IMR-90 (cell line): Measurements from ENCODE around the gene GOLGA5. TPM values are rescaled to one million over a fixed set of nuclear protein-coding genes. Genes with fewer than 3 reads are reported as not detected.

Experiments used
- ATAC-seq: fragments of 200-7000 bp; cut with Tn5 transposase; 2 replicates; pipeline ENCODE4 v1.9.1; 2020; ENCODE audit warnings: low read depth, mild to moderate bottlenecking, moderate library complexity
- BruUV-seq: library from RNA; stranded (reverse); fragments of 400-500 nt; replicated peaks from 2 replicates; lab custom pipeline; 2021; lab: Mats Ljungman, UMichigan
- CTCF ChIA-PET: fragments of 300-600 bp; formaldehyde crosslinking; extraction: SDS; loops from one replicate; lab custom pipeline; 2021; ENCODE audit warnings: antibody characterized with exemption; lab: Yijun Ruan, JAX
- POLR2A ChIA-PET: fragments of 300-600 bp; sonication (Branson Sonifier 250); formaldehyde crosslinking; loops from one replicate; lab custom pipeline; 2022; ENCODE audit warnings: antibody characterized with exemption; ENCODE audit not compliant: unreplicated experiment; lab: Charles Lee
- DNase-seq: peaks from one replicate; pipeline ENCODE4 v3.0.0; 2013
- H2AFZ ChIP-seq: replicated peaks from 2 replicates; pipeline ENCODE3; 2013; ENCODE audit warnings: low read length, mild to moderate bottlenecking; ENCODE audit not compliant: poor library complexity
- H2AK5ac ChIP-seq: 2 replicates; pipeline ENCODE4 v1.6.1; 2013; ENCODE audit warnings: low read depth, low read length, inconsistent platforms
- H2AK9ac ChIP-seq: replicated peaks from 2 replicates; pipeline ENCODE3; 2013; ENCODE audit warnings: mild to moderate bottlenecking, low read depth, low read length, moderate library complexity; ENCODE audit not compliant: poor library complexity
- H2BK120ac ChIP-seq: 2 replicates; pipeline ENCODE4 v1.6.1; 2013; ENCODE audit warnings: low read depth, low read length, inconsistent platforms
- H2BK15ac ChIP-seq: 3 replicates; pipeline ENCODE4 v1.6.1; 2013; ENCODE audit warnings: low read depth, low read length, inconsistent platforms
- H2BK20ac ChIP-seq: 2 replicates; pipeline ENCODE4 v1.6.1; 2013; ENCODE audit warnings: low read depth, mild to moderate bottlenecking, inconsistent platforms, low read length, moderate library complexity
- H2BK5ac ChIP-seq: 2 replicates; pipeline ENCODE4 v1.6.1; 2013; ENCODE audit warnings: mild to moderate bottlenecking, low read depth, low read length, inconsistent platforms; ENCODE audit not compliant: poor library complexity, severe bottlenecking
- H3K14ac ChIP-seq: replicated peaks from 2 replicates; pipeline ENCODE4 v1.6.1; 2013; ENCODE audit warnings: low read depth, low read length, inconsistent platforms
- H3K18ac ChIP-seq: 2 replicates; pipeline ENCODE4 v1.6.1; 2013; ENCODE audit warnings: low read depth, low read length, control low read depth
- H3K23ac ChIP-seq: 2 replicates; pipeline ENCODE4 v1.6.1; 2013; ENCODE audit warnings: low read depth, low read length, inconsistent platforms
- H3K27ac ChIP-seq: 2 replicates; pipeline ENCODE4 v1.5.1; 2013; ENCODE audit warnings: mild to moderate bottlenecking, control low read depth, low read length; ENCODE audit not compliant: insufficient read depth
- H3K27me3 ChIP-seq: 2 replicates; pipeline ENCODE4 v1.6.1; 2013; ENCODE audit warnings: low read length; ENCODE audit not compliant: control insufficient read depth, insufficient read depth
- H3K36me3 ChIP-seq: 2 replicates; pipeline ENCODE4 v1.6.1; 2013; ENCODE audit warnings: low read length, mixed read lengths; ENCODE audit not compliant: control insufficient read depth, insufficient read depth
- H3K4ac ChIP-seq: 2 replicates; pipeline ENCODE4 v1.6.1; 2013; ENCODE audit warnings: low read depth, low read length, inconsistent platforms
- H3K4me1 ChIP-seq: 2 replicates; pipeline ENCODE4 v1.6.1; 2013; ENCODE audit warnings: low read length, mixed read lengths; ENCODE audit not compliant: control insufficient read depth, insufficient read depth
- H3K4me2 ChIP-seq: 2 replicates; pipeline ENCODE4 v1.6.1; 2013; ENCODE audit warnings: low read depth, mild to moderate bottlenecking, control low read depth, low read length, moderate library complexity
- H3K4me3 ChIP-seq: 2 replicates; pipeline ENCODE4 v1.5.1; 2013; ENCODE audit warnings: low read depth, mild to moderate bottlenecking, control low read depth, low read length, moderate library complexity; ENCODE audit not compliant: insufficient read depth
- H3K56ac ChIP-seq: 2 replicates; pipeline ENCODE4 v1.6.1; 2013; ENCODE audit warnings: low read length, inconsistent platforms; ENCODE audit not compliant: insufficient read depth; ENCODE audit errors: extremely low read depth
- H3K79me1 ChIP-seq, 2 experiments: 2 replicates each; pipeline ENCODE4 v1.6.1; 2013; ENCODE audit warnings: low read length in 2 of 2, inconsistent platforms in 1 of 2, low read depth in 1 of 2
- H3K9ac ChIP-seq: 2 replicates; pipeline ENCODE4 v1.6.1; 2013; ENCODE audit warnings: low read depth, low read length, control low read depth
- H3K9me1 ChIP-seq: 2 replicates; pipeline ENCODE4 v1.6.1; 2013; ENCODE audit warnings: low read length, inconsistent platforms; ENCODE audit not compliant: insufficient read depth
- H3K9me3 ChIP-seq: 2 replicates; pipeline ENCODE4 v1.6.1; 2013; ENCODE audit warnings: low read length; ENCODE audit not compliant: control insufficient read depth, insufficient read depth
- H4K20me1 ChIP-seq: 2 replicates; pipeline ENCODE4 v1.6.1; 2013; ENCODE audit warnings: low read length, inconsistent platforms; ENCODE audit not compliant: insufficient read depth
- H4K5ac ChIP-seq: 2 replicates; pipeline ENCODE4 v1.6.1; 2013; ENCODE audit warnings: mild to moderate bottlenecking, low read depth, low read length, control low read depth
- H4K8ac ChIP-seq, 2 experiments: 2 replicates each; pipeline ENCODE4 v1.6.1; 2013; ENCODE audit warnings: low read depth in 2 of 2, low read length in 2 of 2, control low read depth in 1 of 2, inconsistent platforms in 1 of 2
- H4K91ac ChIP-seq: 2 replicates; pipeline ENCODE4 v1.6.1; 2013; ENCODE audit warnings: low read depth, low read length, inconsistent platforms; ENCODE audit not compliant: insufficient read depth
- BHLHE40 ChIP-seq: fragments of 150-350 bp; IDR thresholded peaks from 2 replicates; pipeline ENCODE4 v1.6.1; 2016; ENCODE audit warnings: mild to moderate bottlenecking, low read depth, low read length
- CEBPB ChIP-seq: IDR thresholded peaks from 2 replicates; pipeline ENCODE4 v1.6.1; 2012; ENCODE audit warnings: low read depth, low read length, improper control_type of control experiment
- CHD1 ChIP-seq: IDR thresholded peaks from 2 replicates; pipeline ENCODE4 v1.6.1; 2012; ENCODE audit warnings: low read depth, low read length, improper control_type of control experiment
- CTCF ChIP-seq: conservative IDR thresholded peaks from 2 replicates; pipeline ENCODE4 v1.5.1; 2012; ENCODE audit warnings: mild to moderate bottlenecking, low read depth, low read length, improper control_type of control experiment
- FOS ChIP-seq: fragments of 150-350 bp; IDR thresholded peaks from 2 replicates; pipeline ENCODE4 v1.6.1; 2016; ENCODE audit warnings: low read depth, low read length
- MAFK ChIP-seq: IDR thresholded peaks from 2 replicates; pipeline ENCODE4 v1.6.1; 2012; ENCODE audit warnings: low read depth, low read length, improper control_type of control experiment
- MAZ ChIP-seq: IDR thresholded peaks from 2 replicates; pipeline ENCODE4 v1.6.1; 2012; ENCODE audit warnings: low read depth, mild to moderate bottlenecking, low read length, improper control_type of control experiment, moderate library complexity, borderline replicate concordance
- MXI1 ChIP-seq: IDR thresholded peaks from 2 replicates; pipeline ENCODE4 v1.6.1; 2012; ENCODE audit warnings: low read depth, mild to moderate bottlenecking, low read length, moderate library complexity, borderline replicate concordance
- NFE2L2 ChIP-seq: fragments of 150-350 bp; IDR thresholded peaks from 2 replicates; pipeline ENCODE4 v1.6.1; 2016; ENCODE audit warnings: low read depth, mild to moderate bottlenecking, low read length
- POLR2A ChIP-seq: IDR thresholded peaks from 2 replicates; pipeline ENCODE4 v1.6.1; 2012; ENCODE audit warnings: mild to moderate bottlenecking, low read depth, low read length
- RAD21 ChIP-seq: IDR thresholded peaks from 2 replicates; pipeline ENCODE4 v1.6.1; 2012; ENCODE audit warnings: low read length, improper control_type of control experiment
- RCOR1 ChIP-seq: IDR thresholded peaks from 2 replicates; pipeline ENCODE4 v1.6.1; 2012; ENCODE audit warnings: mild to moderate bottlenecking, low read length, improper control_type of control experiment; ENCODE audit not compliant: insufficient replicate concordance
- RFX5 ChIP-seq: IDR thresholded peaks from 2 replicates; pipeline ENCODE4 v1.8.0; 2012; ENCODE audit warnings: low read depth, mild to moderate bottlenecking, low read length, moderate library complexity
- SMC3 ChIP-seq: fragments of 150-350 bp; IDR thresholded peaks from 2 replicates; pipeline ENCODE4 v1.6.1; 2016; ENCODE audit warnings: low read depth, mild to moderate bottlenecking, antibody characterized with exemption, low read length, moderate library complexity
- WGBS, 2 experiments: methylation state at CpG; one replicate each; pipeline versions ENCODE4 v1.1.5 to v1.1.7; 2013; ENCODE audit warnings: missing lambda C conversion rate in 2 of 2; ENCODE audit not compliant: insufficient read length in 1 of 2; ENCODE audit errors: extremely low coverage in 2 of 2; 5-methylcytosine and 5-hydroxymethylcytosine counted together
- dilution Hi-C: fragments of 300-500 bp; cut with HindIII; formaldehyde crosslinking; loops from one replicate; pipeline ENCODE4 v1.14.3; 2018; ENCODE audit warnings: low sequenced_read_pairs; ENCODE audit not compliant: unreplicated experiment
- in situ Hi-C: fragments of 300-500 bp; cut with MboI; formaldehyde crosslinking; loops from 3 replicates; pipeline ENCODE4 v1.14.3; 2019; ENCODE audit warnings: low sequenced_read_pairs, inconsistent platforms, mixed read lengths
- intact Hi-C: fragments of 100-400 bp; cut with micrococcal nuclease; formaldehyde crosslinking; loops from 2 replicates; pipeline ENCODE4 v1.10.0; 2022
- polyA plus RNA-seq, 3 experiments: library from polyadenylated mRNA; depleted of rRNA; stranded (reverse); fragments of >200 nt; gene quantifications; 2 replicates each; pipeline ENCODE4 v1.2.3, GENCODE V29; 2012; ENCODE audit warnings: low replicate concordance in 1 of 3
- total RNA-seq: library from RNA; depleted of rRNA; stranded (reverse); fragments of >200 nt; gene quantifications from 2 replicates; pipeline ENCODE4 v1.2.3, GENCODE V29; 2012
- TF ChIP-seq, protein P1 (sequence below): fragments of 150-350 bp; IDR thresholded peaks from 2 replicates; pipeline ENCODE4 v1.6.1; 2016; ENCODE audit warnings: low read depth, mild to moderate bottlenecking, low read length, moderate library complexity, borderline replicate concordance
- TF ChIP-seq, protein P2 (sequence below): fragments of 150-350 bp; IDR thresholded peaks from 2 replicates; pipeline ENCODE4 v1.6.1; 2017; ENCODE audit warnings: mild to moderate bottlenecking, antibody characterized with exemption, low read length, low read depth

GOLGA5 gene
- total and polyA plus RNA-seq, 2 of the 4 experiments (the other 2 are of a cell fraction): 35.0 to 59.5 TPM

DNA sequence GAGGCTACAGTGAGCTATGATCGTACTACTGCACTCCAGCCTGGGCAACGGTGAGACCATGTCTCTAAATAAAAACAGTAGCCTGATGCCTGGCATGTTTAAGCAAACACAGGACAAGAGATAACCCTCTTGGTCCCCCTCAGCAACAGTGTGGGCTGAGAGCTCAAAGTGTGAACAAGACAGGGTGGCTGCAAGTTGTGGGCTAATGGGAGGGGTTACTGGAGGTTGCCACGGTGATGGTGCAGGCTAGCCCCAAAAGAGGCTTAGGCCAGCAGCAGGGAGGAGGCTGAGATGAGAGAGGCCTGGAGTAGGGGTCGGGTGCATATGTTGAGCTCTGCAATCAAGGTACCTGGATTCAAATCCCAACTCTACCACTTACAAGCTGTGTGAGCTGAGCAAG lies 42.3 kb upstream of the GOLGA5 start:
- no peak overlapping the region for H3K4ac ChIP-seq
- no peaks in the 10 kb centered on the region for H4K20me1 ChIP-seq
- no peak overlapping the region for H3K4me3 ChIP-seq
- H2BK5ac ChIP-seq: no peak overlapping the region
- no peak overlapping the region for H2BK15ac ChIP-seq
- no peak overlapping the region for H4K91ac ChIP-seq
- H2AFZ ChIP-seq: no peak overlapping the region
- no peak overlapping the region for H2AK5ac ChIP-seq
- H3K27ac ChIP-seq: no peak overlapping the region
- H3K4me1 ChIP-seq: no peaks in the 10 kb centered on the region
- H2AK9ac ChIP-seq: no peak overlapping the region
- H3K79me1 ChIP-seq: peaks cover 0 to 7% of the 10 kb centered on the region in 2 experiments; a peak in 1 of 4 replicates
- H4K8ac ChIP-seq: no peak overlapping the region
- in situ Hi-C loops: no loop called here
- H3K36me3 ChIP-seq: no peaks in the 10 kb centered on the region
- no peak overlapping the region for H3K4me2 ChIP-seq
- no peak overlapping the region for H3K56ac ChIP-seq
- H3K14ac ChIP-seq: no peak overlapping the region
- WGBS, 2 experiments: 50% methylated on average over 1 of the region's 4 CpGs; no CpG with 5 or more reads in 1 of the 2 experiments
- no peak overlapping the region for H3K18ac ChIP-seq
- no peak overlapping the region for H3K9ac ChIP-seq
- H3K23ac ChIP-seq: no peak overlapping the region
- no peak for ATAC-seq
- TF ChIP-seq BHLHE40 (no peak), FOS (no peak), RCOR1 (no peak), CTCF (no peak), NFE2L2 (no peak), MXI1 (no peak), CHD1 (no peak), RAD21 (no peak), POLR2A (no peak), RFX5 (no peak), MAZ (no peak), MAFK (no peak), CEBPB (no peak), SMC3 (no peak)
- TF ChIP-seq, protein P1, sequence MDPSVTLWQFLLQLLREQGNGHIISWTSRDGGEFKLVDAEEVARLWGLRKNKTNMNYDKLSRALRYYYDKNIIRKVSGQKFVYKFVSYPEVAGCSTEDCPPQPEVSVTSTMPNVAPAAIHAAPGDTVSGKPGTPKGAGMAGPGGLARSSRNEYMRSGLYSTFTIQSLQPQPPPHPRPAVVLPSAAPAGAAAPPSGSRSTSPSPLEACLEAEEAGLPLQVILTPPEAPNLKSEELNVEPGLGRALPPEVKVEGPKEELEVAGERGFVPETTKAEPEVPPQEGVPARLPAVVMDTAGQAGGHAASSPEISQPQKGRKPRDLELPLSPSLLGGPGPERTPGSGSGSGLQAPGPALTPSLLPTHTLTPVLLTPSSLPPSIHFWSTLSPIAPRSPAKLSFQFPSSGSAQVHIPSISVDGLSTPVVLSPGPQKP: no peak
- TF ChIP-seq, protein P2, sequence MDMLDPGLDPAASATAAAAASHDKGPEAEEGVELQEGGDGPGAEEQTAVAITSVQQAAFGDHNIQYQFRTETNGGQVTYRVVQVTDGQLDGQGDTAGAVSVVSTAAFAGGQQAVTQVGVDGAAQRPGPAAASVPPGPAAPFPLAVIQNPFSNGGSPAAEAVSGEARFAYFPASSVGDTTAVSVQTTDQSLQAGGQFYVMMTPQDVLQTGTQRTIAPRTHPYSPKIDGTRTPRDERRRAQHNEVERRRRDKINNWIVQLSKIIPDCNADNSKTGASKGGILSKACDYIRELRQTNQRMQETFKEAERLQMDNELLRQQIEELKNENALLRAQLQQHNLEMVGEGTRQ: no peak
- H3K9me3 ChIP-seq: no peaks in the 10 kb centered on the region
- DNase-seq: no peak
- no peaks in the 10 kb centered on the region for H3K9me1 ChIP-seq
- BruUV-seq: no TSS peak
- H4K5ac ChIP-seq: no peak overlapping the region
- H2BK20ac ChIP-seq: no peak overlapping the region
- dilution Hi-C loops: no loop called here
- H2BK120ac ChIP-seq: no peak overlapping the region
- intact Hi-C loops: no loop called here
- POLR2A ChIA-PET: no interaction called here
- peaks cover 14% of the 10 kb centered on the region for H3K27me3 ChIP-seq
- CTCF ChIA-PET: interaction anchor here (0.6 kb wide), 1 partner anchor 223 kb away, joined by 4 read pairs; no protein-coding TSS in a partner anchor
